Spleen (tissue), 7 donors: ENCODE data around the gene ZRANB1.

Experiments used
- CTCF ChIP-seq, 11 experiments: fragments of 200-600 bp in 7 of 11; fragments of 450-650 bp in 4 of 11; sonication (generic) in 4 of 11; IDR thresholded peaks in 8 of 11; conservative IDR thresholded peaks in 3 of 11; 1 replicate in 7 of 11; 2 replicates in 4 of 11; pipeline versions ENCODE4 v1.4.0 to v1.8.0; 2016 to 2021; ENCODE audit warnings: antibody characterized with exemption in 11 of 11, inconsistent platforms in 4 of 11, mild to moderate bottlenecking in 1 of 11
- POLR2AphosphoS5 ChIP-seq, 3 donors: sonication (generic); formaldehyde crosslinking; IDR thresholded peaks; one replicate each; pipeline ENCODE4 v1.5.1; 2017; ENCODE audit warnings: antibody characterized with exemption in 3 of 3
- donor health status: DM: no; HTN: no; CAD: no; lungs with moderate emphysema.
- donor health status: DM: no; HTN: no; CAD: no.
- donor health status: DM: no; HTN: no; CAD: no.

- TF ChIP-seq CTCF (IDR thresholded peaks at IDR 0.05 in 8 of 11, conservative IDR thresholded peaks at IDR 0.05 in 3 of 11) (no peak), POLR2AphosphoS5 (IDR thresholded peaks at IDR 0.05) (no peak)
Observed at GRCh38 chr10:124966008-124966407, 24.1 kb downstream of the ZRANB1 start.
